22Rv1 (cell line): ENCODE results near the gene TAGLN.

Experiments
- CTCF ChIP-seq: fragments of 450-650 bp; IDR thresholded peaks from 2 replicates; pipeline ENCODE4 v1.5.1; 2017; ENCODE audit warnings: mild to moderate bottlenecking
- ZFX ChIP-seq: fragments of 450-650 bp; IDR thresholded peaks from 2 replicates; pipeline ENCODE4 v1.6.1; 2017; ENCODE audit warnings: antibody characterized with exemption, borderline replicate concordance

DNA sequence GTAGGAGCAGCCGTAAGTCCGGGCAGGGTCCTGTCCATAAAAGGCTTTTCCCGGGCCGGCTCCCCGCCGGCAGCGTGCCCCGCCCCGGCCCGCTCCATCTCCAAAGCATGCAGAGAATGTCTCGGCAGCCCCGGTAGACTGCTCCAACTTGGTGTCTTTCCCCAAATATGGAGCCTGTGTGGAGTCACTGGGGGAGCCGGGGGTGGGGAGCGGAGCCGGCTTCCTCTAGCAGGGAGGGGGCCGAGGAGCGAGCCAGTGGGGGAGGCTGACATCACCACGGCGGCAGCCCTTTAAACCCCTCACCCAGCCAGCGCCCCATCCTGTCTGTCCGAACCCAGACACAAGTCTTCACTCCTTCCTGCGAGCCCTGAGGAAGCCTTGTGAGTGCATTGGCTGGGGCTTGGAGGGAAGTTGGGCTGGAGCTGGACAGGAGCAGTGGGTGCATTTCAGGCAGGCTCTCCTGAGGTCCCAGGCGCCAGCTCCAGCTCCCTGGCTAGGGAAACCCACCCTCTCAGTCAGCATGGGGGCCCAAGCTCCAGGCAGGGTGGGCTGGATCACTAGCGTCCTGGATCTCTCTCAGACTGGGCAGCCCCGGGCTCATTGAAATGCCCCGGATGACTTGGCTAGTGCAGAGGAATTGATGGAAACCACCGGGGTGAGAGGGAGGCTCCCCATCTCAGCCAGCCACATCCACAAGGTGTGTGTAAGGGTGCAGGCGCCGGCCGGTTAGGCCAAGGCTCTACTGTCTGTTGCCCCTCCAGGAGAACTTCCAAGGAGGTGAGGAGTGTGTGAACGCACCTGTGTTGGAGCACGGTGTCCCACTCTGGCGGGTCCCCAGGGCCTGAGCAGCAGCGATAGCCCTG is at the start of gene TAGLN:
- TF ChIP-seq CTCF (no peak), ZFX (no peak)
